Calu3 (cell line): ENCODE measurements around the gene NHERF1. TPM values are rescaled to one million over a fixed set of nuclear protein-coding genes. Genes with fewer than 3 reads are reported as not detected.

Experiments
- BruUV-seq: library from RNA; stranded (reverse); fragments of 400-500 nt; replicated peaks from 2 replicates; lab custom pipeline; 2021; lab: Mats Ljungman, UMichigan
- CTCF ChIA-PET: fragments of 300-600 bp; sonication (Branson Sonifier 250); formaldehyde crosslinking; loops from one replicate; lab custom pipeline; 2022; ENCODE audit warnings: antibody characterized with exemption; lab: Charles Lee
- DNase-seq: peaks from one replicate; pipeline ENCODE4 v3.0.0; 2022
- H3K27ac Mint-ChIP-seq: one replicate; pipeline ENCODE4 v1.8.0; 2022; ENCODE audit warnings: mixed read lengths; ENCODE audit not compliant: unreplicated experiment
- H3K27me3 Mint-ChIP-seq: one replicate; pipeline ENCODE4 v1.8.0; 2022; ENCODE audit warnings: mixed read lengths; ENCODE audit not compliant: unreplicated experiment
- H3K36me3 Mint-ChIP-seq: one replicate; pipeline ENCODE4 v1.8.0; 2022; ENCODE audit warnings: mild to moderate bottlenecking, moderate library complexity, mixed read lengths; ENCODE audit not compliant: insufficient read depth, unreplicated experiment
- H3K4me1 Mint-ChIP-seq: one replicate; pipeline ENCODE4 v1.8.0; 2022; ENCODE audit warnings: mild to moderate bottlenecking, low read depth, mixed read lengths; ENCODE audit not compliant: unreplicated experiment
- H3K4me3 Mint-ChIP-seq: one replicate; pipeline ENCODE4 v1.8.0; 2022; ENCODE audit warnings: mild to moderate bottlenecking, low read depth, moderate library complexity, mixed read lengths; ENCODE audit not compliant: unreplicated experiment
- H3K9me3 Mint-ChIP-seq: one replicate; pipeline ENCODE4 v1.8.0; 2022; ENCODE audit warnings: low read depth, mixed read lengths; ENCODE audit not compliant: unreplicated experiment
- CTCF ChIP-seq: fragments of 200-600 bp; IDR thresholded peaks from one replicate; pipeline ENCODE4 v1.8.0; 2022; ENCODE audit warnings: antibody characterized with exemption; ENCODE audit not compliant: unreplicated experiment
- intact Hi-C: fragments of 100-400 bp; cut with micrococcal nuclease; formaldehyde crosslinking; loops from one replicate; pipeline ENCODE4 v1.10.0; 2022; ENCODE audit not compliant: unreplicated experiment
- total RNA-seq: library from RNA; stranded (reverse); gene quantifications from 2 replicates; pipeline ENCODE4 v1.2.3, GENCODE V29; 2022

Gene NHERF1
- total RNA-seq, 1 experiment from 2014 or later: 114 TPM

GRCh38 chr17:74750327-74751069 lies 2.1 kb downstream of the NHERF1 start:
- Mint-ChIP-seq H3K4me3 (peak overlapping the region; percentile 97), H3K9me3 (no peaks in the 10 kb centered on the region), H3K27me3 (no peaks in the 10 kb centered on the region), H3K27ac (peak overlapping the region; percentile 83), H3K36me3 (peaks cover 57% of the 10 kb centered on the region), H3K4me1 (peaks cover 26% of the 10 kb centered on the region)
- intact Hi-C loops: no loop called here
- DNase-seq: peak; percentile 86
- CTCF ChIA-PET: interaction anchor here (0.5 to 2.7 kb wide), 10 partner anchors 10 to 1589 kb away, joined by 3 to 28 read pairs (median 4); partner anchors contain the start of genes FDXR and NAT9
- BruUV-seq: no TSS peak
- no peak for TF ChIP-seq CTCF

GRCh38 chr17:74752415-74752814 lies 4.0 kb downstream of the NHERF1 start:
- no peak for DNase-seq
- no peak for TF ChIP-seq CTCF
- peak overlapping the region; percentile 7 for H3K27ac Mint-ChIP-seq
- CTCF ChIA-PET: interaction anchor here (1.4 kb wide), 1 partner anchor 19 kb away, joined by 3 read pairs; no protein-coding TSS in a partner anchor
- H3K27me3 Mint-ChIP-seq: no peaks in the 10 kb centered on the region
- intact Hi-C loops: no loop called here
- H3K4me3 Mint-ChIP-seq: peak overlapping the region; percentile 2
- peaks cover 57% of the 10 kb centered on the region for H3K36me3 Mint-ChIP-seq
- no TSS peak for BruUV-seq
- H3K4me1 Mint-ChIP-seq: peaks cover 36% of the 10 kb centered on the region
- no peaks in the 10 kb centered on the region for H3K9me3 Mint-ChIP-seq

- CTCF ChIA-PET: interaction anchor here (1.4 kb wide), 1 partner anchor 18 kb away, joined by 3 read pairs; no protein-coding TSS in a partner anchor
- peak overlapping the region; percentile 2 for H3K4me3 Mint-ChIP-seq
- H3K27ac Mint-ChIP-seq: peak overlapping the region; percentile 19
These were observed 4.5 kb downstream of the NHERF1 start for GRCh38 chr17:74752822-74753401.

GRCh38 chr17:74754832-74755231 lies 6.4 kb downstream of the NHERF1 start:
- no peaks in the 10 kb centered on the region for H3K9me3 Mint-ChIP-seq
- no TSS peak for BruUV-seq
- intact Hi-C loops: no loop called here
- H3K27me3 Mint-ChIP-seq: no peaks in the 10 kb centered on the region
- TF ChIP-seq CTCF: no peak
- CTCF ChIA-PET: no interaction called here
- no peak overlapping the region for H3K4me3 Mint-ChIP-seq
- H3K36me3 Mint-ChIP-seq: peaks cover 50% of the 10 kb centered on the region
- H3K4me1 Mint-ChIP-seq: peaks cover 60% of the 10 kb centered on the region
- DNase-seq: no peak
- H3K27ac Mint-ChIP-seq: no peak overlapping the region

More at GRCh38 chr17:74752822-74753401, 4.5 kb downstream of the NHERF1 start:
- no peak for DNase-seq
- Mint-ChIP-seq H3K27me3 (no peaks in the 10 kb centered on the region), H3K4me1 (peaks cover 40% of the 10 kb centered on the region), H3K9me3 (no peaks in the 10 kb centered on the region), H3K36me3 (peaks cover 57% of the 10 kb centered on the region)
- TF ChIP-seq CTCF: no peak
- TSS peak; percentile 0 for BruUV-seq
- intact Hi-C loops: no loop called here
